Measurements from ENCODE around the gene DGKH. TPM values are rescaled to one million over a fixed set of nuclear protein-coding genes. Genes with fewer than 3 reads are reported as not detected.
A peak's percentile ranks its signal among the peaks of the same experiment; 100 is the strongest.

Gene DGKH
- total and polyA plus RNA-seq, 9 of the 15 experiments (the other 6 are each of a cell fraction or from before 2014, with no cell fraction given) = 0.38 to 4.4 (median 3.1) TPM

DNA sequence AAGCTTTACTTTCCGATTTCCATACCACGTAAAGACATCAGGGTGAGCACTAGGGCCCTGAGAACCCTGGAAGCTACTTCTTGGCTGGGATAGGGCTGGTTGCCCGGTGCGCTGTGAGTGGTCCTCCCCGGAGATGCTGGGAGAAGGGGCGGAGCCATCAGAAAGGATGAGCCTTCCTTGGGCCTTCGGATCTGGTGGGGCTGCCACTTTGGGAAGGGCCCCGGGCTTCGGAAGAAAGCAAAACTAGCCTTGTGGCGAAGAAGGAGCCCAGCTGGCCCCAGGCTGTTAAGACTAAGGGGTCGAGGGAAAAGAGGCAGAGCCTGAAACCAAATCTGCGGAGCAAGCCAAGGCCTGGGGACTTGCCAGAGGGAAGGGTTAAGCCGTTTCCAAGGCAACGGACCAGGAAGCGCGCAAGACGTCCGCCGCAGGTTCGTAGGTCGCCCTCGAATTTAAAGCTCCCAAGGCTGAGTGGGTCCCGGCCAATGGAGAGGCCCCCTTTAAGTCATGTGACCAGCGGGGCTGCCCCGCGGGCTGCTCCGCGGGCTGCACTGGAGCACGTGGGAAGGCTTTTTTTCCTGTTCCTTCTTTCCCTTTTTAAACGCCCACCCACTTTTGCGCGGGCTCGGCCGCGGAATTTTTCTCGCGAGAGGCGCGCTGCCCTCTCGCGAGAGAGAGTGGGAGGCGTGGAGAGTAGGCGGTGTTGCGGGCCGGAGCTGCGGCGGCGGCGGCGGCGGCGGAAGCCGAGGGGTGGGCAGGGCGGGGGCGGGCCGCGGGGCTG lies 223.1 kb downstream of the DGKH start (continued):
- TF ChIP-seq ZNF184 (CRISPR knock-in tag; IDR thresholded peaks at IDR 0.05) = no peak
- no peak for TF ChIP-seq TAF9B (IDR thresholded peaks at IDR 0.05; ENCODE audit: partially characterized antibody)
- TF ChIP-seq, protein P1, sequence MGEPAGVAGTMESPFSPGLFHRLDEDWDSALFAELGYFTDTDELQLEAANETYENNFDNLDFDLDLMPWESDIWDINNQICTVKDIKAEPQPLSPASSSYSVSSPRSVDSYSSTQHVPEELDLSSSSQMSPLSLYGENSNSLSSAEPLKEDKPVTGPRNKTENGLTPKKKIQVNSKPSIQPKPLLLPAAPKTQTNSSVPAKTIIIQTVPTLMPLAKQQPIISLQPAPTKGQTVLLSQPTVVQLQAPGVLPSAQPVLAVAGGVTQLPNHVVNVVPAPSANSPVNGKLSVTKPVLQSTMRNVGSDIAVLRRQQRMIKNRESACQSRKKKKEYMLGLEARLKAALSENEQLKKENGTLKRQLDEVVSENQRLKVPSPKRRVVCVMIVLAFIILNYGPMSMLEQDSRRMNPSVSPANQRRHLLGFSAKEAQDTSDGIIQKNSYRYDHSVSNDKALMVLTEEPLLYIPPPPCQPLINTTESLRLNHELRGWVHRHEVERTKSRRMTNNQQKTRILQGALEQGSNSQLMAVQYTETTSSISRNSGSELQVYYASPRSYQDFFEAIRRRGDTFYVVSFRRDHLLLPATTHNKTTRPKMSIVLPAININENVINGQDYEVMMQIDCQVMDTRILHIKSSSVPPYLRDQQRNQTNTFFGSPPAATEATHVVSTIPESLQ (CRISPR knock-in tag; IDR thresholded peaks at IDR 0.05) = 0 out of 2 replicates have a peak, but pooled peaks have one; percentile 60
- TF ChIP-seq, protein P2, sequence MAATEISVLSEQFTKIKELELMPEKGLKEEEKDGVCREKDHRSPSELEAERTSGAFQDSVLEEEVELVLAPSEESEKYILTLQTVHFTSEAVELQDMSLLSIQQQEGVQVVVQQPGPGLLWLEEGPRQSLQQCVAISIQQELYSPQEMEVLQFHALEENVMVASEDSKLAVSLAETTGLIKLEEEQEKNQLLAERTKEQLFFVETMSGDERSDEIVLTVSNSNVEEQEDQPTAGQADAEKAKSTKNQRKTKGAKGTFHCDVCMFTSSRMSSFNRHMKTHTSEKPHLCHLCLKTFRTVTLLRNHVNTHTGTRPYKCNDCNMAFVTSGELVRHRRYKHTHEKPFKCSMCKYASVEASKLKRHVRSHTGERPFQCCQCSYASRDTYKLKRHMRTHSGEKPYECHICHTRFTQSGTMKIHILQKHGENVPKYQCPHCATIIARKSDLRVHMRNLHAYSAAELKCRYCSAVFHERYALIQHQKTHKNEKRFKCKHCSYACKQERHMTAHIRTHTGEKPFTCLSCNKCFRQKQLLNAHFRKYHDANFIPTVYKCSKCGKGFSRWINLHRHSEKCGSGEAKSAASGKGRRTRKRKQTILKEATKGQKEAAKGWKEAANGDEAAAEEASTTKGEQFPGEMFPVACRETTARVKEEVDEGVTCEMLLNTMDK (IDR thresholded peaks at IDR 0.05; ENCODE audit: borderline replicate concordance, insufficient read depth, low read depth, low read length, poor library complexity, severe bottlenecking) = no peak
- no peak for TF ChIP-seq XRCC5 (IDR thresholded peaks at IDR 0.05; ENCODE audit: low read depth, low read length)
- TF ChIP-seq TEAD4 (IDR thresholded peaks at IDR 0.05; ENCODE audit: low read length) = peak; percentile 37; the same call in 1 of the 2 replicates
- TF ChIP-seq TEAD4 (CRISPR knock-in tag; IDR thresholded peaks at IDR 0.05; ENCODE audit: borderline replicate concordance) = no peak
- TF ChIP-seq, protein P3, sequence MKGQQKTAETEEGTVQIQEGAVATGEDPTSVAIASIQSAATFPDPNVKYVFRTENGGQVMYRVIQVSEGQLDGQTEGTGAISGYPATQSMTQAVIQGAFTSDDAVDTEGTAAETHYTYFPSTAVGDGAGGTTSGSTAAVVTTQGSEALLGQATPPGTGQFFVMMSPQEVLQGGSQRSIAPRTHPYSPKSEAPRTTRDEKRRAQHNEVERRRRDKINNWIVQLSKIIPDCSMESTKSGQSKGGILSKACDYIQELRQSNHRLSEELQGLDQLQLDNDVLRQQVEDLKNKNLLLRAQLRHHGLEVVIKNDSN (CRISPR knock-in tag; IDR thresholded peaks at IDR 0.05) = peak; percentile 89
- TF ChIP-seq, protein P4, sequence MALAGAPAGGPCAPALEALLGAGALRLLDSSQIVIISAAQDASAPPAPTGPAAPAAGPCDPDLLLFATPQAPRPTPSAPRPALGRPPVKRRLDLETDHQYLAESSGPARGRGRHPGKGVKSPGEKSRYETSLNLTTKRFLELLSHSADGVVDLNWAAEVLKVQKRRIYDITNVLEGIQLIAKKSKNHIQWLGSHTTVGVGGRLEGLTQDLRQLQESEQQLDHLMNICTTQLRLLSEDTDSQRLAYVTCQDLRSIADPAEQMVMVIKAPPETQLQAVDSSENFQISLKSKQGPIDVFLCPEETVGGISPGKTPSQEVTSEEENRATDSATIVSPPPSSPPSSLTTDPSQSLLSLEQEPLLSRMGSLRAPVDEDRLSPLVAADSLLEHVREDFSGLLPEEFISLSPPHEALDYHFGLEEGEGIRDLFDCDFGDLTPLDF (CRISPR knock-in tag; IDR thresholded peaks at IDR 0.05) = peak; percentile 93
- TF ChIP-seq ZKSCAN3 (CRISPR knock-in tag; IDR thresholded peaks at IDR 0.05) = no peak
- TF ChIP-seq, protein P5, sequence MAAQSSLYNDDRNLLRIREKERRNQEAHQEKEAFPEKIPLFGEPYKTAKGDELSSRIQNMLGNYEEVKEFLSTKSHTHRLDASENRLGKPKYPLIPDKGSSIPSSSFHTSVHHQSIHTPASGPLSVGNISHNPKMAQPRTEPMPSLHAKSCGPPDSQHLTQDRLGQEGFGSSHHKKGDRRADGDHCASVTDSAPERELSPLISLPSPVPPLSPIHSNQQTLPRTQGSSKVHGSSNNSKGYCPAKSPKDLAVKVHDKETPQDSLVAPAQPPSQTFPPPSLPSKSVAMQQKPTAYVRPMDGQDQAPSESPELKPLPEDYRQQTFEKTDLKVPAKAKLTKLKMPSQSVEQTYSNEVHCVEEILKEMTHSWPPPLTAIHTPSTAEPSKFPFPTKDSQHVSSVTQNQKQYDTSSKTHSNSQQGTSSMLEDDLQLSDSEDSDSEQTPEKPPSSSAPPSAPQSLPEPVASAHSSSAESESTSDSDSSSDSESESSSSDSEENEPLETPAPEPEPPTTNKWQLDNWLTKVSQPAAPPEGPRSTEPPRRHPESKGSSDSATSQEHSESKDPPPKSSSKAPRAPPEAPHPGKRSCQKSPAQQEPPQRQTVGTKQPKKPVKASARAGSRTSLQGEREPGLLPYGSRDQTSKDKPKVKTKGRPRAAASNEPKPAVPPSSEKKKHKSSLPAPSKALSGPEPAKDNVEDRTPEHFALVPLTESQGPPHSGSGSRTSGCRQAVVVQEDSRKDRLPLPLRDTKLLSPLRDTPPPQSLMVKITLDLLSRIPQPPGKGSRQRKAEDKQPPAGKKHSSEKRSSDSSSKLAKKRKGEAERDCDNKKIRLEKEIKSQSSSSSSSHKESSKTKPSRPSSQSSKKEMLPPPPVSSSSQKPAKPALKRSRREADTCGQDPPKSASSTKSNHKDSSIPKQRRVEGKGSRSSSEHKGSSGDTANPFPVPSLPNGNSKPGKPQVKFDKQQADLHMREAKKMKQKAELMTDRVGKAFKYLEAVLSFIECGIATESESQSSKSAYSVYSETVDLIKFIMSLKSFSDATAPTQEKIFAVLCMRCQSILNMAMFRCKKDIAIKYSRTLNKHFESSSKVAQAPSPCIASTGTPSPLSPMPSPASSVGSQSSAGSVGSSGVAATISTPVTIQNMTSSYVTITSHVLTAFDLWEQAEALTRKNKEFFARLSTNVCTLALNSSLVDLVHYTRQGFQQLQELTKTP (IDR thresholded peaks at IDR 0.05; ENCODE audit: low read depth in 1 of 2, partially characterized antibody in 2 of 2) = peak in 1 of 2 experiments; percentile 48
- TF ChIP-seq ADNP (tag; IDR thresholded peaks at IDR 0.05) = no peak
- TF ChIP-seq ZNF347 (CRISPR knock-in tag; IDR thresholded peaks at IDR 0.05; ENCODE audit: low read depth) = no peak
- peak; percentile 97 for TF ChIP-seq TOE1 (IDR thresholded peaks at IDR 0.05; ENCODE audit: borderline replicate concordance)
- no peak for TF ChIP-seq TOE1 (CRISPR knock-in tag; IDR thresholded peaks at IDR 0.05; ENCODE audit: borderline replicate concordance, low read depth)
- TF ChIP-seq NEUROD1 (IDR thresholded peaks at IDR 0.05; ENCODE audit: borderline replicate concordance, low read depth, low read length, partially characterized antibody) = no peak

All from K562 (cell line).